GM18870 (cell line): Measurements from ENCODE around the gene DDX24.
"Not testable (repeated sequence)": the region's sequence is repeated elsewhere in the genome, so short reads cannot be mapped to it uniquely, and the experiment has no call there.

ENCODE experiments used
- ATAC-seq: cut with Tn5 transposase; IDR thresholded peaks from one replicate; pipeline ENCODE4 v1.9.1; 2021; ENCODE audit warnings: moderate library complexity; ENCODE audit not compliant: unreplicated experiment

Gene DDX24

DNA sequence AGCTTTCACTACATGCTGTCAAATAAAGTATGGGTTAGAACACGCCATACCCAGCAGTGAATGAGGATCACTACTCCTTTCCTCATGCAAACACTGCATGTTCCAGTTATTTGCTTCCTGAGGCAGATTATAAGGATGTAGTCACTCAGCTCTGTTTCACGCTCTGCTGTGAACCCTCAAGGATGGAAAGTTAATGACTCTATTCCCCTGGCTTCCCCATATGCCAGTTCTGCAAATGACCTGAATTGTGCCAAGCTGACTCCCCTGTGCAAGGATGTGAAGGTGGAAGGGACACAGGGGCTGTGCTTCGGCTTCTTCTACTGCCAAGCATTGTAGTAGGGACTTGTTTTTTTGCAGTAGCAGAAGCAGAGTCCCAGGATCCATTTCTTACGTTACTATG is 6.9 kb upstream of the DDX24 start:
- no peak for ATAC-seq

DNA sequence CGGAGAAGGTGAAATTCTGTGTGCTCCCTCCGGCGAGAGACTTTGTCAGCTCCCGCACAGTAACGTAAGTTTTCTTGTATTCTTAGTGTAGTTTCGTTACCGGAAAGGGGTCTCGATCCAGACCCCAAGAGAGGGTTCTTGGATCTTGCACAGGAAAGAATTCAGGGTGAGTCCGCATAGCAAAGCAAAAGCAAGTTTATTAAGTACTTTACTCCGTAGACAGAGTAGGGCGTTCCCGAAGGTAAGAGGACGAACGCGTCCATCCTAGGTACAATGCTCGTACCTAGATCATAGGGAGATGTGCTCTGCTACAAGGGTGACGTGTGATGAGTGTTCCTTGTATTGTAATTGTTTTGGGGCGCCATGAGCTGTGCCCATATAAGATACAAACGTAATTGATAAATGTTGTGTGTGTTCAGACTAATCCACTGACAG is 401 bp upstream of the DDX24 start:
- peak; percentile 30 for ATAC-seq

DNA sequence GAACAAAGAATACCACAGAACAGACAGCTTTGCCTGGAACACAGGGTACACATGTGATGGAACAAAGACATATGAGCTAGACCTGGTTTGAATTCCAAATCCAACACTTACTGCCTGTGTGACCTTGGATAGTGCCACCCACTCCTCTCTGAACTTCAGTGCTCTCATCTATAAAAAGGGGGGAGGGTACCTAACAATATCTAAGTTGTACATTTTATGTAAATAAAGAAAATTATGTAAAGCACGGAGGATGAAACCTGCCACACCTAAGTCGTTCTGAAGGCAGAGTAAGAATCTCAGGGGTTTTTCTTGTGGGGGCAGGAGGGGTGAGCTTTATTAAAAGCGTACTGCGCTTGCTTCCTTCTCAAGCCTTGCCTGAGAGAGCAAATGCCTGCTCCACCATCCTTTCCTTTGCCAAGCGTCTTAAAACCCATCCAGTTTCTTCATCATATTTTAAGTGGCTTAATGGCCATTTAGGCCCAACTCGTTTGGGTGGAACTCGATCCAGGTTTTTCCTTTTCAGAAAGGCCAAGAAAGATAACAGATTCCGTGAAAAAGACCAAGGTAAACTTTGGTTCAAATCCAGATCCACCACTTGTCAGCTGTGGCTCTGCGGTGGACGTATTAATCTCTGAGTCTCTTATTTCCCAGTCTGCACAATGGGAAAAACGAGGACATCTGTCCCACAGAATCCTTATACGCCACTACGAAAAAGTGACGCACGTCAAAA is 946 bp downstream of the DDX24 start:
- ATAC-seq = no peak

- ATAC-seq = no peak
Observed at GRCh38 chr14:94077823-94078222, 3.2 kb downstream of the DDX24 start.

- no peak for ATAC-seq
Observed at GRCh38 chr14:94077111-94077821, 3.7 kb downstream of the DDX24 start.

DNA sequence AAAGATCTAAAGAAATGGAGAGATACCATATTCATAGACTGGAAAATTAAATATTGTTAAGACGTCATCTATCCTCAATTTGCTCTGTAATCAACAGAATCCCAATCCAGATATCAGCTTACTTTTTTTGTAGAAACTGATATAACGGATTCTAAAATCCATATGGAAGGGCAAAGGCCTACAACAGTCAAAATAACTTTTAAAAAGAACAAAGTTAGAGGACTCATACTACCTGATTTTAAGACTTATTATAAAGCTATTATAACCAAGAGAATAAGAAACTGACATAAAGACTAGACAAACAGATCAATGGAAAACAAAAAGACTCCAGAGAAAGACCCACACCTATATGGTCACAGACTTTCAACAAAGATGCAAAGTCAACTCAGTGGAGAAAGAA is 6.0 kb downstream of the DDX24 start:
- no peak for ATAC-seq

DNA sequence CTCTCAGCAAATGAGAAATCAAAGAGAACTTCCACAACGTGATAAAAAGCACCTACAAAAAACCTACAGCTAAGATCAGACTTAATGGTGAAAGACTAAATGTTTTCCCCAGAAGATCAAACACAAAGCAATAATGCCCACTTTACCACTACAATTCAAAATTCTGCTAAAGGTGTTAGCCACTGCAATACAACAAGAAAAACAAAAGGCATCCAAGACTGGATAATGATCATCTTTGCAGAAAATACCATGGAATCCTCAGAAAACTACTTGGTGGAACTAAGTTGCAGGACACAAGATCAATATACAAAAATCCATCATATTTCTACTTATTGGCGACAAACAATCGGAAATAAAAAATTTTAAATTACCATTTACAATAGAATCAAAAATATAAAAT is 6.5 kb downstream of the DDX24 start:
- ATAC-seq = no peak

GRCh38 chr14:94072076-94072475 is 8.9 kb downstream of the DDX24 start:
- ATAC-seq = not testable (repeated sequence)

DNA sequence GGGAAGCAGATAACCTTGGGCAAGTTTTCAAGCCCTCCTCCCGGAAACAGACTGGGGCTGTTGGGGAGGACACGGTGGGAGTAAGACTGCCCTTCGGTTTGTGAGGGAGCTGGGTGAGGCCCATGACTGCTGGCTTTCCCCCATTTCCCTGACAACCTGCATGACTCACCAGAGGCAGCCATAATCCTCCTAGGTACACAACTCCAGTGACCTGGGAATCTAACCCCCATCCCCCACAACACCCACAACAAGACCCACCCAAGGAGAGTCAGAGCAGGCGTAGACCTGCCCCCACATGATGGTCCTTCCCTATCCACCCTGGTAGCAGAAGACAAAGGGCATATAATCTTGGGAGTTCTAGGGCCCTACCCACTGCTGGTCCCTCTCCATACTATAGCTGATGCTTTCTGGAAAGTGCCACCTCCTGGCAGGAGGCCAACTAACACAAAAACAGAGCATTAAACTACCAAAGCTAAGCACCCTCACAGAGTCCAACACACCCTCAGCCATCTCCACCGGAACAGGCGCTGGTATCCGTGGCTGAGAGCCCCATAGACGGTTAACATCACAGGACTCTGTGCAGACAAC is 14.8 kb downstream of the DDX24 start:
- no peak for ATAC-seq

- no peak for ATAC-seq
Observed at GRCh38 chr14:94062344-94062940, 18.6 kb downstream of the DDX24 start.

- no peak for ATAC-seq
Observed at GRCh38 chr14:94059998-94060397, 21.0 kb downstream of the DDX24 start.

DNA sequence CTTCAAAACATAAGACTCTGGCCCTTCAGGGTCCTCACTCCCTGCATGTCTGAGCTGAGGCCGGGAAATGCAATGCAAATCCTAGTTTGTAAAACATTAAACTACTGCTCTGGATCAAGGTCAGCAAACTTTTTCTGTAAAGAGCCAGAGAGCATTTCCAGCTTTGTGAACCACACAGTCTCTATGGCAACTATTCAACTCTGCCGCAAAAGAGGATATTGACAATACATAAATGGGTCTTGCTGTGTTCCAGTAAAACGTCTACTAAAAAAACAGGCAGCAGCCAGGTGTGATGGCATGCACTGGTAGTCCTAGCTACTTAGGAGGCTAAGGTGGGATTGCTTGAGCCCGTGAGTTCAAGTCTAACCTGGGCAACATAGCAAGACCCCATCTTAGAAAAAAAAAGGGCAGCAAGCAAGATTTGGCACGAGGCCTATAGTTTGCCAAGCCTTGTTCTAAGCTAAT is 22.3 kb downstream of the DDX24 start:
- no peak for ATAC-seq

GRCh38 chr14:94058128-94058673 is 22.8 kb downstream of the DDX24 start:
- no peak for ATAC-seq

DNA sequence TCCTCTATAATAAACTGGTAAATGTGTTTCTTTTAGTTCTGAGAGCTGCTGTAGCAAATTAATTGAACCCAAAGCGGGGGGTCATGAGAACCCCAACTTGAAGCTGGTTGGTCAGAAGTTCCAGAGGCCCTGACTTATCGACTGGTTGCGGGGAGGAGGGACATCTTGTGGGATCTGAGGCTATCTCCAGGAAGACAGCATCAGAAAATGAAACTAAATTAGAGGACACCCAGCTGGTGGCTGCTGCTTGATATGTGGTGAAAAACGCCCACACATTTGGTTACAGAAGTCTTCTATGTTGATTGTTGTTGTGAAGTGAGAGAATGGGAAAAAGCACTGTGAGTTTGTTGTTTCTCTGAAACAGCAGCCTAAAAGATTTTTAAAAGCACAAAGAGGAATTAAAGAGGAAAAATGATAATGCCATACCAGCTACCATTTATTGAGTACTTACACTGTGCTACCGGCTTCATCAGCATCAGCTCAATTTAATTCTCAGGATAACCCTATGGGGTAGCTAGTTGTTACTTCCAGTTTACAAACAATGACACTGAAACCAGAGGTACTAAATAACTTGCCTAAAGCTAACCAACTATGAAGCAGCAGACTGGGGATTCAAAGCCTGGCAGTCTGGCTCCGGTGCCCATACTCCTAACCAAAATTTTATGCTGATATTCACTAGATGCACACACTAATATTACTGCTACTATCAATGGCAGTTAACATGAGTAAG is 24.3 kb downstream of the DDX24 start:
- ATAC-seq = peak; percentile 73

DNA sequence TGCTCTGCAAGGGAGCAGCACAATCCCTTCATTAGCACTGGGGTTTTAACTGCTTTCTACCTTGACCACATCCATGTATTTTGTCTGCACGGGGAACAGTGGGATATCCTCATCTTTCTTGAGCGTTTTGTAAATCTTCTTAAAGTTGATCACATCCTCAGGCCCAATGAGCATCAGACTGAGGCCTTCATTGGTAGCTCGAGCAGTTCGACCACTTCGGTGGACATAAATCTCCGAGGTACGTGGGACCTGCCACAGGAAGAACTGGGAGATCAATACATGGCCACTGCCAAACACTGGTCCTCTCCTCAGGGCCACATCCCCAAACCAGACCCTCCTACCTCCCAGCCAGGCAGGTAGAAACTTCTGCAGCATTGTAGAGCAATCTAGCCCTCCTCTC is 26.1 kb downstream of the DDX24 start:
- no peak for ATAC-seq

GRCh38 chr14:94054401-94054800 is 26.6 kb downstream of the DDX24 start:
- ATAC-seq = no peak

GRCh38 chr14:94052662-94053061 is 28.3 kb downstream of the DDX24 start:
- no peak for ATAC-seq

- ATAC-seq = no peak
Observed at GRCh38 chr14:94052199-94052598, 28.8 kb downstream of the DDX24 start.

GRCh38 chr14:94051779-94052178 is 29.2 kb downstream of the DDX24 start:
- no peak for ATAC-seq

GRCh38 chr14:94051115-94051514 is 29.9 kb downstream of the DDX24 start:
- ATAC-seq = no peak
